Body of pancreas (tissue), 4 donors: Measurements from ENCODE around the gene LFNG.

Source experiments
- CTCF ChIP-seq, 7 experiments: fragments of 450-650 bp in 4 of 7; fragments of 200-600 bp in 3 of 7; sonication (generic) in 3 of 7; IDR thresholded peaks; one replicate each; pipeline ENCODE4 v1.5.1; 2016 to 2019; ENCODE audit warnings: antibody characterized with exemption in 7 of 7
- POLR2A ChIP-seq, 3 donors: fragments of 450-650 bp; IDR thresholded peaks; one replicate each; pipeline ENCODE4 v1.6.1; 2016; ENCODE audit warnings: antibody characterized with exemption in 3 of 3, mild to moderate bottlenecking in 2 of 3

- TF ChIP-seq CTCF (IDR thresholded peaks at IDR 0.05) (no peak), POLR2A (IDR thresholded peaks at IDR 0.05) (no peak)
Measured at GRCh38 chr7:2475678-2476015, 43.9 kb upstream of the LFNG start.
